Measurements from ENCODE around the gene CCDC187.
A peak's percentile ranks its signal among the peaks of the same experiment; 100 is the strongest.
"Not testable (repeated sequence)": the region's sequence is repeated elsewhere in the genome, so short reads cannot be mapped to it uniquely, and the experiment has no call there.

Gene CCDC187

DNA sequence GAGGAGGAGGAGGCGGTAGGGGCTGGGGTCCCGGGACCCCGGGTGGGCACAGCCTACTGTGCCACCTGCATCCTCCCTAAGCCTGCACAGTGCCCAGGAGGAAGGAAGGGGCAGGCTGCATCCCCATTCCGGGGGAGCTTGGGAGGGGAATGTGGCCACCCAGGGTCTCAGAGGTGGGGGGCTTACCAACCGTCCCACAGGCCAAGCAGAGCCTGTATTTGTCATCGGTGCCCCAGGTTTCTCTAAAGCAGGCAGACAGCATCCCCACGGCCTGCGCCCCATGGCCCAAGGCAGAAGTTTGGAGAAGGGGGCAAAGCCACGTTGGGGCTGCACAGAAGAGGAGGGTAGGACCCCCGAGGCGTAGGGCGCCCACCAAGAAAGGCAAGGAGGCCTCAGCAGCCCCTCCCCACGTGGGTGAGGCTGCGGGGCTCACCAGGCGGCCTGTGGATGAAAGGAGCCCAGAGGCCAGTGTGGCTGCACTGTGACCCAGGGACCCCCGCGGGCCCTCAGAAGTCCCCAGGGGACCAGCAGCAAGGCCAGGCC is 22.9 kb upstream of the CCDC187 start:
- DNase-seq, result peak in 1 of 14 donors; percentile 44

DNA sequence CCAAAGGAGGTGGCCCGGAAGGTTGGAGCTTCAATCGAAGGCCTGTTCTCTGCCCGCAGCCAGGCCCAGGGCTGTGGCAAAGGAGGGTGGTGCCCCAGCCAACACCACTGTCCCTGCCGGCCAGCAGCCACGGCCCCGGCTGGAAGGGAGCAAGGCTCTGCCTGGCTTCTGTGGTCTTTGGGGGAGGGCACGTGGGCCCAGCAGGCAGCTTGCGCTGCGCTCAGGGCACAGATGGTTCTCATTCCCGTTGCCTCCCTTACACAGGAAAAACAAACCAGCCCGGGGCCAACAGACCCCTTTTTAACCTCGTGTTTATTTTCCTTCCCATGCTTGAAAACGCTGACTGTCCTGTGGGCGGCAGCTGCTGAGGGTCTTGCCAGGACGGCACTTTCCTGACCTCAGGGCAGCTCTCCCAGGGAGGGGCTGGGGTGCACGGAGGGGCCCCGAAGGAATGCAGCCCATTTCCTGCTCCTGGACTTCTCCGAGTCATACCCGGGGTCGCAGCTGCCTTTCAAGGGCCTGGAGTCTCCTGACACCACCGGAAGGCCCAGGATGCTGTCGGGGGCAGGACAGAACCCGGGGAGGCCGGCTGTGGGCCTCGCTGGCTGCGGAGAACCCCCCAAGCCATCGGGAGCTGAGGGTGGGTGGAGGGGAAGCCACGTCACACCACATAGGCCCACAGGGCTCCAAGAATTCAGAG is 22.3 kb upstream of the CCDC187 start:
- peak in 7 of 14 donors; percentile 9 to 67 (median 35) for DNase-seq

DNA sequence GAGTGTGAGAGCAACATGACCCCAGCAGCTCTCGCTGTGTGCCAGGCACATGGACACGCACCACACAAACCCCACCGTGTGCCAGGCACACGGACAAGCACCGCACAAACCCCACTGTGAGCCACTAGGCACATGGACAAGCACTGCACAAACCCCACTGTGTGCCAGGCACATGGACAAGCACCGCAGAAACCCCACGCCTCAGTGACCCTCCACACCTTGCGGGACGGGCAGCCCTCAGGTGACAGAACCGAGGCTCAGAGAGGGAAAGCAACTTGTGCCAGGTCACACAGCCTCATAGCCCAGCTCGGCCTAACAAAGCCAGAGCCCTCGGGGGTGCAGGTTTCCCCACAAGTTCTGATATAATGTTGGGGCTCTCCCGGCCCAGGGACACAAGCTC is 21.5 kb upstream of the CCDC187 start:
- DNase-seq, result no peak

DNA sequence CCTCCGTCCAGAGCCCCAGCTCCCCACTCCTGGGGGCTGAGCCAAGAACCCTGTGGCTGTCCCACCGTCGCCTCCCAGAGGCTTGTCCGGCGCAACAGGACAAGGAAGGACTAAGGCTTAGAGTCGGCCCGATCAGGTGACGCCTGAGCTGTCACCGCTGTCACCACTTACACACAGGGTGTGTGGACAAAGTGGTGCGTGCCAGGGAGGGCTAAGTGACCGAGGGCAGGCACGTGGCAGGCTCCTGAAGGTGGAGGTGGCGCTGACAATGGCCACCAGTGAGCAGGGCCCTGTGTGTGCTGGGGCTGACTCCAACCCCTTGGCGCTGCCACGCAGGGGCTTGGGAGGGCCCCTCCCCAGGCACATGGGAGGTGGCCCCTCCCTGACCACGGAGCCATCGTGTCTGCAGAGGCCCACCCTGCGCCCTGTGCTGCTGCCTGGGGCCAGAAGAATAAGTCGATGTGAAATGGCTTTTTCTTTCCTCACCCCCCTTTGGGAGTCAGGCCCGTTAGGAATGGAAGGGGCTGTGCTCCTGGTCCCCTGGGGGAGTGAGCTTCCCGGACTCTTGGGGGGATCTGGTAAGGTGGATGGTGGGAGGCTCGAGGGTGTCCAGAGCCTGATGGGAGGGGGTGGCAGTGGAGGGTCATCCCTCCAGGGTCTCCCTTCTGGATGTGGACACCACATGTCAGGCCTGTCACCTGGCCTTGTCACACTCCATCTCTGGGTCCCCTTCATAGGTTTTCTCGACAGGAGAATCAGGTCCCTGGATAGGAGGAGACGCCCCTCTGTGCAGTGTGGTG is 20.8 kb upstream of the CCDC187 start:
- DNase-seq, result no peak

DNA sequence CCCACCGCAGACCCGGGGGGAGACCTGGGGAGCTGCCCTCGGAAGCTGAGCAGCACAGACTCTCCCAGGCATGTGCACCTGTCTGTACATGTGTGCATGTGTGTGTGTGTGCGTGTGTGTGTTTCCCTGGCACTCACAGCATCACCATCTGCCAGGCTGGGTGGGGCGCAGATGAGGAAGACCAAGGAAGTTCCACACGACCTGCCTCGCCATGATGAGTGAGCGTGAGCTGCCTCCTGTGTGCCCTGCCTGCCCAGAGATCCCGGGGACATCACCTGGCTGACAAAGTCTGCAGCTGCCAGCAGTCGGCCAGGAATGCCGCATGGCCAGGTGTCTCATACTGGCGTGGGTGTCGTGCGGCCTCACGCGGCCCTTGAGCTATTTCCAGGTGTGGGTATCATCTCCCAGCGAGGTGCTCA is 19.5 kb upstream of the CCDC187 start:
- peak in 1 of 14 donors; percentile 38 for DNase-seq

DNA sequence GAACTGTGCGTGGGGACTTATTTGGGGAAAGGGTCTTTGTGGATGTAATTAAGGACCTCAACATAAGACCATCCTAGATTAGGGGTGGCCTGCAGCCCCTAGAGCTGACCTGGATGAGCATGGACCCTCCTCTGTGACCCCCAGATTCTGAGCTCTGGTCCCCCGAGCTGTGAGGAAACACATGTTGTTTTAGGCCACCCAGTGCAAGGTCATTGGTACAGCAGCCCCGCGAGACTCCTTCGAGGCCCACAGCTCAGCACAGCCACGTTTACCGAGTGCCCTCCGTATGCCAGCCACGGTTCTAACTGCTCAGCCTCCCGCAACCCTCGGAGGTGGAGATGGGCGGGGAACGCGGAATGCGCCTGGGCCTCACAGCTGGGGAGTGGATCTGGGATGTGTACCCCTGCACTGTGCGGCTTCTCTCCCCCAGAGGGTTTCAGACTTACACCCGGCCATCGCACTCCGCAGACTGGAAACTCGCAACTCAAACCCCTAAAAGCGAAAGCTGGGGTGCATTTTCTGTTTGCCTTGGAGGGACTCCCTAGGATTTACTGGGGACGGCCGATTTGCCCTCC is 18.9 kb upstream of the CCDC187 start:
- DNase-seq, result no peak

DNA sequence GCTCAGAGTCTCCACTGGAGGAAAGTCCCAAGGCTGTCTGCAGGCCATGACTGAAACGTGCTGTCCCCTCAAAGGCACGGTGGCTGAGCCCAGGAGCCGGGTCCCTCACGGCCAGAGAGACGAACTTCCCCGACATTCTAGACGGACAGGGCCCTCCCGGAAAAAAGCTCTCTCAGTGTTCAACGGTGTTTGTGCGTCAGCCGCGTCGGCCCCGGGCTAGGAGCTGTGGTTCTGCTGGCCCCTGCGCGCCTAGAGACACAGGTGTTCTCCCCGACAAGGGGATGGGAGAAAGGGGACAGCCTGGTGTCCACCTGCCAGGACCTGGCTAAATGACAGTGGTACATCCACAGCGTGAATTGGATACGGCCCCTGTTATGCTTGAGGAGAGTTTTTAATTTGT is 17.7 kb upstream of the CCDC187 start:
- DNase-seq, result no peak

DNA sequence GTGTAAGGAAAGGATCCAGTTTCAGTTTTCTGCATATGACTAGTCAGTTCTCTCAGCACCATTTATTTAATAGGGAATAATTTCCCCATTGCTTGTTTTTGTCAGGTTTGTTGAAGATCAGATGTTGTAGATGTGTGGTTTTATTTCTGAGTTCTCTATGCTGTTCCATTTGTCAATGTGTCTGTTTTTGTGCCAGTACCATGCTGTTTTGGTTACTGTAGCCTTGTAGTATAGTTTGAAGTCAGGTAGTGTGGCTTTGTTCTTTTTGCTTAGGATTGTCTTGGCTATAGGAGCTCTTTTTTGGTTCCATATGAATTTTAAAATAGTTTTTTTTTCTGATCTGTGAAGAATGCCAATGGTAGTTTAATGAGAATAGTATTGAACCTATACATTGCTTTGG is 17.1 kb upstream of the CCDC187 start:
- not testable (repeated sequence) for DNase-seq

DNA sequence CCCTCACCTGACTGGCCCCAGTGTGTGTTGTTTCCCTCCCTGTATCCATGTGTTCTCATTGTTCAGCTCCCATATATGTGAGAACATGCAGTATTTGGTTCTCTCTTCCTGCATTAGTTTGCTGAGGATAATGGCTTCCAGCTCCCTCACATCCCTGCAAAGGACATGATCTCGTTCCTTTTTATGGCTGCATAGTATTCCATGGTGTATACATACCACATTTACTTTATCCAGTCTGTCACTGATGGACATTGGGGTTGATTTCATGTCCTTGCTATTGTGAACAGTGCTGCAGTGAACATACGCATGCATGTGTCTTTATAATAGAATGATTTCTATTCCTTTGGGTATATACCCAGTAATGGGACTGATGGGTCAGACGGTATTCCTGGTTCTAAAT is 16.1 kb upstream of the CCDC187 start:
- DNase-seq, result not testable (repeated sequence)

DNA sequence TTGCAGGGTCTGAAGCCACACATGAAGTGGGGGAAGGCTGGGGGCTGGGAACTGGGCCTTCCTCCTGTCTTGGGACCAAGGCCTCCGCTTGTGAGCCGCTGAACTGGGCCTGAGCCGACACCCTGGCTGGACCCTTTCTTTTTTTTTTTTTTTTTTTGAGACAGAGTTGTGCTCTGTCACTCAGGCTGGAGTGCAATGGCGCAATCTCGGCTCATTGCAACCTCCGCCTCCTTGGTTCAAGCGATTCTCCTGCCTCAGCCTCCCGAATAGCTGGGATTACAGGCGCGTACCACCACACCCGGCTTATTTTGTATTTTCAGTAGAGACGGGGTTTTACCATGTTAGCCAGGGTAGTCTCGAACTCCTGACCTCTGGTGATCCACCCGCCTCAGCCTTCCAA is 15.3 kb upstream of the CCDC187 start:
- DNase-seq, result not testable (repeated sequence)

DNA sequence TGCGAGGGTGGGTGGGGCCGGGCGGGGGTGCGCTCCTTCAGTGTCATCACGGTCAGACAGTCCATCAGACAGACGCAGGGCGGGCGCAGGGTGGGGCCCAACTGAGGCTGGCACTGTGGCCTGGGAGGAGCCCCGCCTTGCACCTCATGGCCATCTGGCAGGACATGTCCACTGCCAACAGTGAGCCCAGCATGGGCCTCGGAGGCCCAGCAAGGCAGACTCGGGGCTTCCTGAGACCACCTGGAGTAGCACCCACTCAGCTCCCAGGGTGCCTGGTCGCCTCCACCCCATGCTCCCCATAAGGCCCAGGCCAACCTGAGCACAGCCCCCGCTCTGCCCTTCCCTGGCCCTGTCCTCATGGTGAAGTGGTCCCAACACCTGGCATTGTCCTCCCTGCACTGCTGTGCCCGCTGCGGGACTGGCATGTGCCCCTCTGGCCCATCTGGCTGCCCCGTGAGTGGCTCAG is 14.9 kb upstream of the CCDC187 start:
- peak in 1 of 14 donors; percentile 21 for DNase-seq

DNA sequence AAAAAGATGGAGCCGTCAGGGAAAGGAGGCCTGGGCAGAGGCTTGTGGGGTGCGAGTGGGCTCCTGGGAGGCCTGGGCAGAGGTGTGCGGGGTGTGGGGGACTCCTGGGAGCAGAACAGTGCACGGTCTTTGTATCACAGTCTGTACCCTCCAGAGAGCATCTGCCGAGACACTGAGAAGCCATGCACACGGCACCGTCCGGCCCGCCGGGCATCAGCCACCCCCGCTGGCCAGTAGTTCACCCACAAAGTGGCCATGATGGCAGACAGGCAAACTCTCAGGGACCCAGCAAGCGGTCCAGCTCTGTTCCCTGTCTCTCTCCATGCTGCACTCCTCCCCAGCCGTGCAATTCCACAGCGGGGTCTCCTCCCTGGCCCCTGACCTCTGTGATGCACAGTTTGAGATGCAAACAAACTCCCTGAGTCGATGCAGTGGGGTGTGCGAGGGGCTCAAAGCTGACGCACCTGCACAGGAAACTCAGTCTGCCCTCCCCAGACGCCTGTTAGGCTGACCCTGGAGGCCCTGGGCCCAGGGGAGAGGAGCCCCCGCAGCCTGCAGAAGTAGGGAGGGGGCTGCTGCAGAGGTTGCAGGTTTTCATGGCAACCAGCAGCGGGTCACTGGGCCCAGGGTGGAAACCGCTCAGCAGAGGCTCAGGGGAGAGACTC is 14.3 kb upstream of the CCDC187 start:
- DNase-seq, result no peak

DNA sequence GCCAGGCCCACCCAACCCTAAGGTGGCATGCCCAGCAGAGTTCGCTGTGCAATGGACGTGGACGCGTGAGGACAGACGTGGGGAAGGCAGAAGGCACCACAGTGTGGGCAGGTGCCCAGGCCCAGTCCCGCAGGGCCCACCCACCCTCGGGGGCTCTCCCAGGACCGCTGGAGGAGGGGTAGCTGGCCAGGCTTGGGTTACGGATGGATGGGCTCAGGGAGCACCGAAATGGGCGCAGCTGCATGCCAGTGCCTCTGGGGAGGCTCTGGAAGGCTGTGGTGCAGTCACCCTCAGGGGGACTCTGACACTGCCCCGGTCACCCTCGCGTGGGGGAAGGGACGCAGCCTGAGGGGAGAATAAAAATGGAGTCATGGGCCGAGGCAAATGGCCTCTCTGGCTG is 13.8 kb upstream of the CCDC187 start:
- DNase-seq, result no peak

DNA sequence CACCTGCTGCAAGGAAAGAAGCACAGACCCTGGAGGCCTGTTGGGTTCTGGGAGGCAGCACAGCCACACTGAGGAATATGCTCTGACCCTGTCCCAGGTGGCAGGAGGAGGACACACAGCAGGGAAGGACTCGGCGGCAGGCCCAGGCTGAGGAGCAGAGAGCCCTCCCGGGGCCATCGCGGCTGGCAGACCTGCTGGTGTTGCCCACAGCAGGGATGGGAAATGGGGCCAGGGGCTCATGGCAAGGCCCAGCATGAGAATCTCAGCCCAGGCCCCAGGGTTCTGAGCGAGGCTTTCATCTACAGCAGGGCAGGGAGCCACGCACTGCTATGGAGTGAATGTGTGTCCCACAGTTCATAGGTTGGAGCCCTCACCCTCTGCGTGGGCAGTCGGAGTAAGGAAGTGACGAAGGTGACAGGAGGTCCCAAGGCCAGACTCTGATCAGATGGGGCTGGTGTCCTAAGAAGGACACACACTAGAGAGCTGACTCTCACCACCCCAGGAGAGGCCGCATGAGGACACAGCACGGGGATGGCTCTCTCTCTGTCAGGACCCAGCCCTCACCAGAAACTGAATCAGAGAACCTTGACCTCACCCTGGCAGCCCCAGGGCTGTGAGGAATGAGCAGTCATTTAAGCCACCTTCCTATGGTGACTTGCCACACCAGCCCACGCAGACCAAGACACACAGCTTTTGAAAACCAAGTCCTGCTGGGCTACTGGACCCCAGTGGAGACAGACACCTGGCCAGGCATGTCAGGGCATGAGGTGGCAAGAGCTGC is 13.2 kb upstream of the CCDC187 start:
- DNase-seq, result peak in 1 of 14 donors; percentile 48

DNA sequence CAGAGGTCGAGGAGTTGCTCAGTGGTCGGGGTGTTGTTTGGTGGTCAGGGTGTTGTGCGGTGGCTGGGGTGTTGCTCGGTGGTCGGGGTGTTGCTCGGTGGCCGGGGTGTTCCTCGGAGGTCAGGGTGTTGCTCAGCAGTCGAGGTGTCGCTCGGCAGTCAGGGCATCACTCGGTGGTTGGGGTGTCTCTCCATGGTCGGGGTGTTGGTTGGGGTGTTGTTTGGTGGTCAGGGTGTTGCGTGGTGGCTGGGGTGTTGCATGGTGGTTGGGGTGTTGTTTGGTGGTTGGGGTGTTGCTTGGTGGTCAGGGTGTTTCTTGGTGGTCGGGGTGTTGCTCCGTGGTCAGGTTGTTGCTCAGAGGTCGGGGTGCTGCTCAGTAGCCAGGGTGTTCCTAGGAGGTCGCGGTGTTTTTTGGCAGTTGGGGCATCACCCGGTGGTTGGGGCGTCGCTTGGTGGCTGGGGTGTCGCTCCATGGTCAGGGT is 12.4 kb upstream of the CCDC187 start:
- DNase-seq, result no peak

DNA sequence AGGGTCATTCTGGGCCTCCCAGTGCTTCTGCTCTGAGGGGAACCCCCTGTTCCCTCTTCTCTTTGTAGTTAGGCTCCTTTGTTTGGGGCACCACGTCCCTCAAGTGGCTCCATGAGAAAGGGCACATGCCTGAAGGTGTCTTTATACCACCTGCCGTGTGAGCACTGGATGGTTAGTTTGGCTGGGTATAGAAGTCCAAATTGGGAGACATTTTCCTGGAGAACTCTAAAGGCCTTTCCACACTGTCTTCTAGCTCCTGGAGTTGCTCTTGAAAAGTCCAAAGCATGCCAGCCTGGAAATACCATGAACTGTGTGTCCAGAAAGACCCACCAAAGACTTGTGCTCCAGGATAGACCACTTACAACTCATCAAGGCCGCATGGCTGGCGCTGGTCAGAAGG is 11.1 kb upstream of the CCDC187 start:
- DNase-seq, result no peak

DNA sequence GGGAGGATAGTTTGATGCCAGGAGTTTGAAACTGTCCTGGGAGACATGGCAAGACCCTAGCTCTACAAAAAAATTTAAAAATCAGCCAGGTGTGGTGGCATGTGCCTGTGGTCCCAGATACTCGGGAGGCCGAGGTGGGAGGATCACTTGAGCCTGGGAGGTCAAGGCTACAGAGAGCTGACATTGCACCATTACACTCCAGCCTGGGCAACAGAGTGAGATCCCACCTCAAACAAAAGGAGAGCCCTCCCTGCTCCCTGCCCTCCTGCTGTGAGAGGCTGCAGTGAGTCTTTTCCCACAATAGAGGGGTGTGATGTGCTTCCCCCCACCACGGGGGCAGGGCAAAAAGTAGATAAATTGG is 10.1 kb upstream of the CCDC187 start:
- no peak for DNase-seq

DNA sequence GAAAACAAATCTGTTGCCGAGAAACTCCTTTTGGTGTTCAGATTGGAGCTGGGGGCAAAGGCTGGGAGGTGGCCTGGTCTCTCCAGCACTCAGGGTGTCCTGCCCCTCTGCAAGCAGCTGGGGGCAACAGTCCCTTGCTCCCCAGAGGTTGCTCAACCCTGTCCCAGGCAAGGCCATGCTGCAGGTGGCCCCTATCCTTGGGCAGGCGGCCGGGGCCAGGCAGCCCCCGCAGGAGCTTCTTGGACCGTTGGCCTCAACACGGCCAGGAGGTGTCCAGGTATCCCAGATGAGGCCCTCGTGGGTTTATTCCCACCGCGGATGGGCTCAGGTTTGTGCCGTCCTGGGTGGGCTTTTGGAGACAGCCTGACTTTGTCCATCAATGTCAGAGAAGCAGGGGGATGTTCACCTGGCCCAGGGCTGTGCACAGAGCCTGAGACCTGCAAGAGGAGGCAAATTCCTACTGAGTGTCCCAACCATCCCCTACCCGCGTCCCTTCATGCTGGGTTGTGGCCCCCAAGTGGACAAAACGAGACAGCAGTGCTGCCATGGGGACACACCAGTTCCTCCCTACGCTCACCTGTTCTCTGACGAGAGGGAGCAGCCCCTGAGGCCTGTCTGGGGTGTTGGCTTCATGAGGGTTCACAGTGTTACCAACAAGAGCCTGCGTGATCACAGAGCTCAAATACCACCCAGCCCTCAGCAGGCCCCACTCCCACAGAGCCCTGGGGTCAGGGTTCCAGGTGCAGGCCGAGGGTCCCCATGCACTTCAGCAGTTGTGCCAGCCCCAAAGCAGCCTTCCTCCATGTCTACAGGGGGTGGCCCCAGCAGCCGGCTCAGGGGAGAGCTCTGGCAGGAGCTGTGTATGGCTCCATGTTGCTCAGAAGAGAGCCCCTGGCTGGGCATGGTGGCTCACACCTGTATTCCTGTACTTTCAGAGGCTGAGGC is 9.5 kb upstream of the CCDC187 start:
- DNase-seq, result no peak

DNA sequence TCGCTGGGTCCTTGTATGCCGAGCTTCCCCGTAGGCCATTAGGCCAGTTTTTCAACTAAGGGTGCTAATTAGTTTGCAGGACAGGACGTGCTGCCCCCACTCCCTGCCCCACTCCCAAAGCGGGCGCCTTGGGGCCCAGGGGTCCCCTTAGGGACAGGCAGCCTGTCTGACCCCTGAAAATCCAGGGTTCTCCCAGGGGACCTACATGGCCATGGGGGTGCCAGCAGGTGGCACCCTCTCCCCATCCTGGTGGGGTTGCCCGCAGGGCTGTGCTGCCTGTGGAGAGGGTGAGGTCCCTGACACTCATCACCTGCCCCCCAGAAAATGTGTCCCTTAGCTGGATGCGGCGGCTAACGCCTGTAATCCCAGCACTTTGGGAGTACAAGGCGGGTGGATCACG is 8.5 kb upstream of the CCDC187 start:
- peak in 5 of 14 donors; percentile 2 to 37 (median 16) for DNase-seq

DNA sequence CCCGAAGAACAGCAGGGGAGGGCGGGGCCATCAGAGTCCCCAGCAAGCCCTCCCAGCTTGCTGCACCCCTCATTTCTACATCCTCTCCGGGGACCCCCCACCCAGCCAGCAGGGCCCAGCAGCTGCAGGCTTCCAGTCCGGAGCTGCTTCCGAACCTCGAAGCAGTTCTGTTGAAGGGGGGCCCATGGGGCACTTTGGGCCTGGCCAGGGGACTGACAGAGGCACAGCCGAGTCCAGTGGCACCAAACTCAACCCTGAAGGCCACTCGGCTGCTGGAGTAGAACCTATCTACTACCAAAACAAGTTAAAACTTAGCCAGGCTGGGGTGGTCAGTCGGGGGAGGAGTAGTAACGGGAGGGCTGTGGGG is 8.1 kb upstream of the CCDC187 start:
- DNase-seq, result no peak
